Liver (tissue), 9 donors: Measurements from ENCODE around the gene GMDS. TPM values are rescaled to one million over a fixed set of nuclear protein-coding genes. Genes with fewer than 3 reads are reported as not detected.

ENCODE experiments used
- DNase-seq: peaks from one replicate; pipeline ENCODE4 v3.0.0-alpha.2; 2017; ENCODE audit warnings: low spot score
- H3K27ac ChIP-seq, 2 donors: one replicate each; pipeline ENCODE4 v1.7.0; 2013; ENCODE audit warnings: inconsistent platforms in 2 of 2, low read length in 2 of 2, control low read depth in 1 of 2, low read depth in 1 of 2, mild to moderate bottlenecking in 1 of 2
- H3K27me3 ChIP-seq, 4 donors: one replicate each; pipeline versions ENCODE4 v1.6.1 to v1.7.0; 2013; ENCODE audit warnings: low read length in 3 of 4, inconsistent platforms in 1 of 4, mild to moderate bottlenecking in 1 of 4, moderate library complexity in 1 of 4; ENCODE audit not compliant: control insufficient read depth in 4 of 4, insufficient read depth in 4 of 4
- H3K36me3 ChIP-seq, 4 donors: one replicate each; pipeline versions ENCODE4 v1.6.1 to v1.7.0; 2013; ENCODE audit warnings: low read length in 3 of 4, mild to moderate bottlenecking in 3 of 4, low read depth in 1 of 4, moderate library complexity in 1 of 4; ENCODE audit not compliant: control insufficient read depth in 4 of 4, insufficient read depth in 3 of 4
- H3K4me1 ChIP-seq, 4 donors: one replicate each; pipeline versions ENCODE4 v1.6.1 to v1.7.0; 2013; ENCODE audit warnings: low read length in 3 of 4, mild to moderate bottlenecking in 3 of 4, moderate library complexity in 1 of 4; ENCODE audit not compliant: control insufficient read depth in 4 of 4, insufficient read depth in 4 of 4
- H3K4me3 ChIP-seq, 3 donors: one replicate each; pipeline versions ENCODE4 v1.6.1 to v1.7.0; 2013; ENCODE audit warnings: low read length in 3 of 3, control low read depth in 1 of 3, low read depth in 1 of 3, mild to moderate bottlenecking in 1 of 3
- H3K9ac ChIP-seq, 2 donors: one replicate each; pipeline ENCODE4 v1.7.0; 2013; ENCODE audit warnings: low read length in 2 of 2, mild to moderate bottlenecking in 2 of 2, moderate library complexity in 2 of 2, control low read depth in 1 of 2, low read depth in 1 of 2
- H3K9me3 ChIP-seq, 4 donors: one replicate each; pipeline versions ENCODE4 v1.6.1 to v1.7.0; 2013; ENCODE audit warnings: low read length in 3 of 4; ENCODE audit not compliant: control insufficient read depth in 4 of 4
- ATF3 ChIP-seq: IDR thresholded peaks from 2 replicates; pipeline ENCODE4 v1.6.1; 2016; ENCODE audit warnings: antibody characterized with exemption
- EGR1 ChIP-seq, 2 donors: IDR thresholded peaks; 2 replicates each; pipeline ENCODE4 v1.6.1; 2016 to 2018; ENCODE audit warnings: antibody characterized with exemption in 2 of 2, low read depth in 2 of 2
- FOXA1 ChIP-seq: IDR thresholded peaks from 2 replicates; pipeline ENCODE4 v1.6.1; 2016; ENCODE audit warnings: antibody characterized with exemption
- FOXA2 ChIP-seq: IDR thresholded peaks from 2 replicates; pipeline ENCODE4 v1.6.1; 2016; ENCODE audit warnings: antibody characterized with exemption
- GABPA ChIP-seq, 2 donors: IDR thresholded peaks in 1 of 2; conservative IDR thresholded peaks in 1 of 2; 2 replicates each; pipeline ENCODE4 v1.6.1; 2016; ENCODE audit warnings: antibody characterized with exemption in 2 of 2, mild to moderate bottlenecking in 1 of 2, moderate library complexity in 1 of 2
- HNF4A ChIP-seq, 2 donors: conservative IDR thresholded peaks; 2 replicates each; pipeline ENCODE4 v1.6.1; 2016; ENCODE audit warnings: antibody characterized with exemption in 2 of 2, mild to moderate bottlenecking in 2 of 2
- HNF4G ChIP-seq: IDR thresholded peaks from 2 replicates; pipeline ENCODE4 v1.6.1; 2016; ENCODE audit warnings: antibody characterized with exemption
- JUND ChIP-seq, 2 donors: IDR thresholded peaks; 2 replicates each; pipeline ENCODE4 v1.6.1; 2016; ENCODE audit warnings: antibody characterized with exemption in 2 of 2
- NR2F2 ChIP-seq: IDR thresholded peaks from 2 replicates; pipeline ENCODE4 v1.6.1; 2016; ENCODE audit warnings: antibody characterized with exemption
- RAD21 ChIP-seq, 2 donors: IDR thresholded peaks; 2 replicates each; pipeline ENCODE4 v1.6.1; 2016; ENCODE audit warnings: antibody characterized with exemption in 2 of 2, mild to moderate bottlenecking in 2 of 2
- RXRA ChIP-seq, 2 donors: IDR thresholded peaks; 2 replicates each; pipeline ENCODE4 v1.6.1; 2017 to 2018; ENCODE audit warnings: antibody characterized with exemption in 2 of 2, mild to moderate bottlenecking in 1 of 2
- SP1 ChIP-seq: IDR thresholded peaks from 2 replicates; pipeline ENCODE4 v1.6.1; 2018; ENCODE audit warnings: antibody characterized with exemption, mild to moderate bottlenecking
- TAF1 ChIP-seq: conservative IDR thresholded peaks from 2 replicates; pipeline ENCODE4 v1.6.1; 2016; ENCODE audit warnings: antibody characterized with exemption, mild to moderate bottlenecking
- YY1 ChIP-seq: IDR thresholded peaks from 2 replicates; pipeline ENCODE4 v1.6.1; 2016; ENCODE audit warnings: antibody characterized with exemption, mild to moderate bottlenecking
- WGBS: extraction: QIAGEN DNeasy Blood & Tissue Kit; methylation state at CpG from one replicate; pipeline ENCODE4 v1.1.7; 2013; 5-methylcytosine and 5-hydroxymethylcytosine counted together
- polyA plus RNA-seq, 2 donors: library from polyadenylated mRNA; stranded (reverse) in 1 of 2; unstranded in 1 of 2; fragments of 200-250 nt in 1 of 2; fragments of >200 nt in 1 of 2; fragmentation: Nextera tagmentation in 1 of 2; extraction: Ambion mirVana in 1 of 2; gene quantifications; one replicate each; pipeline versions ENCODE4 v1.2.1 to v1.2.3, GENCODE V29; 2013 to 2015
- total RNA-seq, 2 donors: library from RNA; depleted of rRNA; stranded (reverse); fragments of >200 nt; gene quantifications; one replicate each; pipeline ENCODE4 v1.2.3, GENCODE V29; 2014
- TF ChIP-seq, protein P1 (sequence below): IDR thresholded peaks from 2 replicates; pipeline ENCODE4 v1.6.1; 2016; ENCODE audit warnings: antibody characterized with exemption
- TF ChIP-seq, protein P2 (sequence below): IDR thresholded peaks from 2 replicates; pipeline ENCODE4 v1.6.1; 2016; ENCODE audit warnings: antibody characterized with exemption
- TF ChIP-seq, protein P3 (sequence below): fragments of 150-350 bp; IDR thresholded peaks from 2 replicates; pipeline ENCODE4 v1.5.1; 2017; ENCODE audit warnings: improper control_type of control experiment, low read depth, low read length; ENCODE audit not compliant: missing input control
- TF ChIP-seq, protein P4 (sequence below): IDR thresholded peaks from 2 replicates; pipeline ENCODE4 v1.6.1; 2016; ENCODE audit warnings: antibody characterized with exemption, mild to moderate bottlenecking
- donor health status: healthy.
- donor health status: healthy.
- donor health status: healthy.
- donor health status: healthy.
- donor health status: healthy.

The GMDS gene
- total and polyA plus RNA-seq, 4 donors: 3.5 to 15.6 (median 13.0) TPM

- Histone ChIP-seq H3K27me3 (no peaks in the 10 kb centered on the region), H3K4me1 (no peaks in the 10 kb centered on the region), H3K4me3 (no peak overlapping the region), H3K9me3 (no peaks in the 10 kb centered on the region), H3K9ac (no peak overlapping the region), H3K36me3 (no peaks in the 10 kb centered on the region), H3K27ac (no peak overlapping the region)
- TF ChIP-seq, protein P1, sequence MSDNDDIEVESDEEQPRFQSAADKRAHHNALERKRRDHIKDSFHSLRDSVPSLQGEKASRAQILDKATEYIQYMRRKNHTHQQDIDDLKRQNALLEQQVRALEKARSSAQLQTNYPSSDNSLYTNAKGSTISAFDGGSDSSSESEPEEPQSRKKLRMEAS: no peak
- TF ChIP-seq TAF1 (no peak), FOXA2 (no peak), NR2F2 (no peak), EGR1 (IDR thresholded peaks at IDR 0.05; ENCODE audit: low read depth in 2 of 2) (no peak), HNF4G (no peak), HNF4A (conservative IDR thresholded peaks at IDR 0.05) (no peak), RXRA (IDR thresholded peaks at IDR 0.05) (no peak), GABPA (IDR thresholded peaks at IDR 0.05 in 1 of 2, conservative IDR thresholded peaks at IDR 0.05 in 1 of 2) (no peak), JUND (IDR thresholded peaks at IDR 0.05) (no peak), FOXA1 (no peak), YY1 (no peak), SP1 (no peak), RAD21 (IDR thresholded peaks at IDR 0.05) (no peak), ATF3 (no peak)
- TF ChIP-seq, protein P2, sequence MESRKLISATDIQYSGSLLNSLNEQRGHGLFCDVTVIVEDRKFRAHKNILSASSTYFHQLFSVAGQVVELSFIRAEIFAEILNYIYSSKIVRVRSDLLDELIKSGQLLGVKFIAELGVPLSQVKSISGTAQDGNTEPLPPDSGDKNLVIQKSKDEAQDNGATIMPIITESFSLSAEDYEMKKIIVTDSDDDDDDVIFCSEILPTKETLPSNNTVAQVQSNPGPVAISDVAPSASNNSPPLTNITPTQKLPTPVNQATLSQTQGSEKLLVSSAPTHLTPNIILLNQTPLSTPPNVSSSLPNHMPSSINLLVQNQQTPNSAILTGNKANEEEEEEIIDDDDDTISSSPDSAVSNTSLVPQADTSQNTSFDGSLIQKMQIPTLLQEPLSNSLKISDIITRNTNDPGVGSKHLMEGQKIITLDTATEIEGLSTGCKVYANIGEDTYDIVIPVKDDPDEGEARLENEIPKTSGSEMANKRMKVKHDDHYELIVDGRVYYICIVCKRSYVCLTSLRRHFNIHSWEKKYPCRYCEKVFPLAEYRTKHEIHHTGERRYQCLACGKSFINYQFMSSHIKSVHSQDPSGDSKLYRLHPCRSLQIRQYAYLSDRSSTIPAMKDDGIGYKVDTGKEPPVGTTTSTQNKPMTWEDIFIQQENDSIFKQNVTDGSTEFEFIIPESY: no peak
- TF ChIP-seq, protein P3, sequence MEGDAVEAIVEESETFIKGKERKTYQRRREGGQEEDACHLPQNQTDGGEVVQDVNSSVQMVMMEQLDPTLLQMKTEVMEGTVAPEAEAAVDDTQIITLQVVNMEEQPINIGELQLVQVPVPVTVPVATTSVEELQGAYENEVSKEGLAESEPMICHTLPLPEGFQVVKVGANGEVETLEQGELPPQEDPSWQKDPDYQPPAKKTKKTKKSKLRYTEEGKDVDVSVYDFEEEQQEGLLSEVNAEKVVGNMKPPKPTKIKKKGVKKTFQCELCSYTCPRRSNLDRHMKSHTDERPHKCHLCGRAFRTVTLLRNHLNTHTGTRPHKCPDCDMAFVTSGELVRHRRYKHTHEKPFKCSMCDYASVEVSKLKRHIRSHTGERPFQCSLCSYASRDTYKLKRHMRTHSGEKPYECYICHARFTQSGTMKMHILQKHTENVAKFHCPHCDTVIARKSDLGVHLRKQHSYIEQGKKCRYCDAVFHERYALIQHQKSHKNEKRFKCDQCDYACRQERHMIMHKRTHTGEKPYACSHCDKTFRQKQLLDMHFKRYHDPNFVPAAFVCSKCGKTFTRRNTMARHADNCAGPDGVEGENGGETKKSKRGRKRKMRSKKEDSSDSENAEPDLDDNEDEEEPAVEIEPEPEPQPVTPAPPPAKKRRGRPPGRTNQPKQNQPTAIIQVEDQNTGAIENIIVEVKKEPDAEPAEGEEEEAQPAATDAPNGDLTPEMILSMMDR: no peak
- TF ChIP-seq, protein P4, sequence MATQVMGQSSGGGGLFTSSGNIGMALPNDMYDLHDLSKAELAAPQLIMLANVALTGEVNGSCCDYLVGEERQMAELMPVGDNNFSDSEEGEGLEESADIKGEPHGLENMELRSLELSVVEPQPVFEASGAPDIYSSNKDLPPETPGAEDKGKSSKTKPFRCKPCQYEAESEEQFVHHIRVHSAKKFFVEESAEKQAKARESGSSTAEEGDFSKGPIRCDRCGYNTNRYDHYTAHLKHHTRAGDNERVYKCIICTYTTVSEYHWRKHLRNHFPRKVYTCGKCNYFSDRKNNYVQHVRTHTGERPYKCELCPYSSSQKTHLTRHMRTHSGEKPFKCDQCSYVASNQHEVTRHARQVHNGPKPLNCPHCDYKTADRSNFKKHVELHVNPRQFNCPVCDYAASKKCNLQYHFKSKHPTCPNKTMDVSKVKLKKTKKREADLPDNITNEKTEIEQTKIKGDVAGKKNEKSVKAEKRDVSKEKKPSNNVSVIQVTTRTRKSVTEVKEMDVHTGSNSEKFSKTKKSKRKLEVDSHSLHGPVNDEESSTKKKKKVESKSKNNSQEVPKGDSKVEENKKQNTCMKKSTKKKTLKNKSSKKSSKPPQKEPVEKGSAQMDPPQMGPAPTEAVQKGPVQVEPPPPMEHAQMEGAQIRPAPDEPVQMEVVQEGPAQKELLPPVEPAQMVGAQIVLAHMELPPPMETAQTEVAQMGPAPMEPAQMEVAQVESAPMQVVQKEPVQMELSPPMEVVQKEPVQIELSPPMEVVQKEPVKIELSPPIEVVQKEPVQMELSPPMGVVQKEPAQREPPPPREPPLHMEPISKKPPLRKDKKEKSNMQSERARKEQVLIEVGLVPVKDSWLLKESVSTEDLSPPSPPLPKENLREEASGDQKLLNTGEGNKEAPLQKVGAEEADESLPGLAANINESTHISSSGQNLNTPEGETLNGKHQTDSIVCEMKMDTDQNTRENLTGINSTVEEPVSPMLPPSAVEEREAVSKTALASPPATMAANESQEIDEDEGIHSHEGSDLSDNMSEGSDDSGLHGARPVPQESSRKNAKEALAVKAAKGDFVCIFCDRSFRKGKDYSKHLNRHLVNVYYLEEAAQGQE: no peak
- DNase-seq: no peak
- 91% methylated on average over 3 of the region's 3 CpGs for WGBS
Observed at GRCh38 chr6:1869308-1869707, 376.1 kb downstream of the GMDS start.
